Inflammatory macrophage treated with lipopolysaccharide for 1 hour (primary cell): ENCODE results near the gene NUAK1.
"Not testable (repeated sequence)": the region's sequence is repeated elsewhere in the genome, so short reads cannot be mapped to it uniquely, and the experiment has no call there.

Experiments
- DNase-seq, 2 donors: peaks; one replicate each; pipeline ENCODE4 v3.0.0-alpha.2; 2020 to 2022

Gene NUAK1

GRCh38 chr12:106145539-106146447, 7.0 kb upstream of the NUAK1 start:
- DNase-seq, result no peak

GRCh38 chr12:106144847-106145246, 6.1 kb upstream of the NUAK1 start:
- DNase-seq, result no peak

- no peak for DNase-seq
Observed at GRCh38 chr12:106142591-106143261, 4.0 kb upstream of the NUAK1 start.

- DNase-seq, result not testable (repeated sequence)
Observed at GRCh38 chr12:106141920-106142319, 3.2 kb upstream of the NUAK1 start.

GRCh38 chr12:106141452-106141851, 2.7 kb upstream of the NUAK1 start:
- no peak for DNase-seq

GRCh38 chr12:106141003-106141402, 2.2 kb upstream of the NUAK1 start:
- no peak for DNase-seq

GRCh38 chr12:106140223-106140986, 1.7 kb upstream of the NUAK1 start:
- no peak for DNase-seq

- DNase-seq, result no peak
Observed at GRCh38 chr12:106139422-106140171, 843 bp upstream of the NUAK1 start.

- no peak for DNase-seq
Observed at GRCh38 chr12:106138357-106138632, 459 bp downstream of the NUAK1 start.

GRCh38 chr12:106137530-106138356, 1.0 kb downstream of the NUAK1 start:
- DNase-seq, result no peak

- peak; percentile 44 to 94 for DNase-seq
Observed at GRCh38 chr12:106136263-106136662, 2.5 kb downstream of the NUAK1 start.

GRCh38 chr12:106135781-106136180, 3.0 kb downstream of the NUAK1 start:
- no peak for DNase-seq

- no peak for DNase-seq
Observed at GRCh38 chr12:106135075-106135474, 3.7 kb downstream of the NUAK1 start.

GRCh38 chr12:106134294-106134949, 4.3 kb downstream of the NUAK1 start:
- DNase-seq, result no peak

GRCh38 chr12:106133136-106134087, 5.3 kb downstream of the NUAK1 start:
- DNase-seq, result no peak

- DNase-seq, result no peak
Observed at GRCh38 chr12:106132175-106133135, 6.3 kb downstream of the NUAK1 start.

- DNase-seq, result no peak
Observed at GRCh38 chr12:106131676-106132075, 7.1 kb downstream of the NUAK1 start.

- DNase-seq, result no peak
Observed at GRCh38 chr12:106130474-106131113, 8.2 kb downstream of the NUAK1 start.
